ENCODE data around the gene CLTCL1.
"Not testable (repeated sequence)": the region's sequence is repeated elsewhere in the genome, so short reads cannot be mapped to it uniquely, and the experiment has no call there.

CLTCL1 gene

DNA sequence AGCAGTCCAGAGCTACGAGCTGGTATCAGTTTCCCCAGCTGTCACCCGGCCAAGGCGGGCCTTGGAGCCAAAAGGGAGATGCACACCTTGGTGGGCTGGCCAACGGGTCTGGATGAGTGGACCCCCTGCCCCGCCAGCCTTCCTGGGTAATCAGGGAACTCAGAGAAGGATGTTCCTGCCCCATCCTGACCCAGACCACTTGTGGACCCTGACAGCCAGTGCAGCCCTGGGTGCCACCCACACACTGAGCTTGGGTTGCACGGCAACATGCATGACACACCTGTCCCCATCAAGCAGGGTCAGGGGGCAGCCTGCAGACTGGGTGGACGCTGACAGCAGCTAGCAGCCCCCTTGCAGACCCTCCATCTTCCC, 121.6 kb downstream of the CLTCL1 start:
- DNase-seq (ENCODE audit: low read depth): no peak
- H3K4me3 ChIP-seq (ENCODE audit: low read depth, low read length): no peak overlapping the region
- TF ChIP-seq, protein P1, sequence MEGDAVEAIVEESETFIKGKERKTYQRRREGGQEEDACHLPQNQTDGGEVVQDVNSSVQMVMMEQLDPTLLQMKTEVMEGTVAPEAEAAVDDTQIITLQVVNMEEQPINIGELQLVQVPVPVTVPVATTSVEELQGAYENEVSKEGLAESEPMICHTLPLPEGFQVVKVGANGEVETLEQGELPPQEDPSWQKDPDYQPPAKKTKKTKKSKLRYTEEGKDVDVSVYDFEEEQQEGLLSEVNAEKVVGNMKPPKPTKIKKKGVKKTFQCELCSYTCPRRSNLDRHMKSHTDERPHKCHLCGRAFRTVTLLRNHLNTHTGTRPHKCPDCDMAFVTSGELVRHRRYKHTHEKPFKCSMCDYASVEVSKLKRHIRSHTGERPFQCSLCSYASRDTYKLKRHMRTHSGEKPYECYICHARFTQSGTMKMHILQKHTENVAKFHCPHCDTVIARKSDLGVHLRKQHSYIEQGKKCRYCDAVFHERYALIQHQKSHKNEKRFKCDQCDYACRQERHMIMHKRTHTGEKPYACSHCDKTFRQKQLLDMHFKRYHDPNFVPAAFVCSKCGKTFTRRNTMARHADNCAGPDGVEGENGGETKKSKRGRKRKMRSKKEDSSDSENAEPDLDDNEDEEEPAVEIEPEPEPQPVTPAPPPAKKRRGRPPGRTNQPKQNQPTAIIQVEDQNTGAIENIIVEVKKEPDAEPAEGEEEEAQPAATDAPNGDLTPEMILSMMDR (IDR thresholded peaks at IDR 0.05; ENCODE audit: control insufficient read depth, extremely low read depth, insufficient read depth): no peak

DNA sequence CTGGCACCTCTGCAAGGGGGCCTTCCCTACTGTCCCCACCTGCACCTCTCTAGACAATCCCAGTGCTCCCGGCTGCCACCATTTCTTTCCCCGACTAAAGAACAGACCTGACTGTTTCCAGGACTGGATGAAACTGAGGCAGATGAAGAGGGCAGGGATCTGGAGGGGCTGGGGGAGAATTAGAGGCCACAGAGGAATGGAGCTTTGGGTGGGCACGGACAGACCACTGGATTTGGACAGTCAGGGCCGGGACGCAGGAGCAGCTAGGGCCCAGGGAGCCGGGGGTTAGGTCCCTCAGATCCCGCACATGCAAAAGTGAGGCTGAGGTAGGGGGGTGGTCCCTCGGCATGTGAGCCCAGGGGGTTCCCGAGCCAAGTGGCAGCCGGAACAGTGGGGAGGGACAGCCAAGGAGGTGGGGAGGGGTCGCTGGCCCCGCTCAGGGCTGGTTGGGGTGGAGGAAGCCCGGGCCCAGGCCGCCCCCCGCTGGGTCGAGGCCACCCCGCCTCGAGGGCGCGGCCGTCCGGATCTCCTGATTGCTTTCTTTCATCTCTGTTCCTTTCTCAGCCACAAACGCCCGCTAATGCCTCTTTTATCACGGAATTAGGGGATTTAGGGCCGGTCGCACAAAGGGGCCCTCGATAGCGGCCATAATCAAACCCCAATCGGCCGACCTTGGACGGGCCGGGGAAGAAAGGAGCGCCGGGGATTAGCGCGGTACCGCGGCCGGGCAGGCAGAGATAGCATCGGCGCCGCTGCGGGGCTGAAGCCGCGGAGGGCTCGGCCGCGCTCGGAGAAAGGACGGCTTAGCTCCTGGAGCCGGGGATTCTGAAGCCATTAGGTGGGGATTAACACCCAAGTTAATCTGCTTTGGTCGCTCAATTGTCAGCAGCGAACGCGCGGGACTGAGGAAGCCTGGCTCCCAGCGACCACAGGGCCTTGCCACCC, 122.2 kb downstream of the CLTCL1 start:
- no peak for DNase-seq (ENCODE audit: low read depth)
- H3K4me3 ChIP-seq (ENCODE audit: low read depth, low read length): no peak overlapping the region
- TF ChIP-seq, protein P1 (IDR thresholded peaks at IDR 0.05; ENCODE audit: control insufficient read depth, extremely low read depth, insufficient read depth): no peak

DNA sequence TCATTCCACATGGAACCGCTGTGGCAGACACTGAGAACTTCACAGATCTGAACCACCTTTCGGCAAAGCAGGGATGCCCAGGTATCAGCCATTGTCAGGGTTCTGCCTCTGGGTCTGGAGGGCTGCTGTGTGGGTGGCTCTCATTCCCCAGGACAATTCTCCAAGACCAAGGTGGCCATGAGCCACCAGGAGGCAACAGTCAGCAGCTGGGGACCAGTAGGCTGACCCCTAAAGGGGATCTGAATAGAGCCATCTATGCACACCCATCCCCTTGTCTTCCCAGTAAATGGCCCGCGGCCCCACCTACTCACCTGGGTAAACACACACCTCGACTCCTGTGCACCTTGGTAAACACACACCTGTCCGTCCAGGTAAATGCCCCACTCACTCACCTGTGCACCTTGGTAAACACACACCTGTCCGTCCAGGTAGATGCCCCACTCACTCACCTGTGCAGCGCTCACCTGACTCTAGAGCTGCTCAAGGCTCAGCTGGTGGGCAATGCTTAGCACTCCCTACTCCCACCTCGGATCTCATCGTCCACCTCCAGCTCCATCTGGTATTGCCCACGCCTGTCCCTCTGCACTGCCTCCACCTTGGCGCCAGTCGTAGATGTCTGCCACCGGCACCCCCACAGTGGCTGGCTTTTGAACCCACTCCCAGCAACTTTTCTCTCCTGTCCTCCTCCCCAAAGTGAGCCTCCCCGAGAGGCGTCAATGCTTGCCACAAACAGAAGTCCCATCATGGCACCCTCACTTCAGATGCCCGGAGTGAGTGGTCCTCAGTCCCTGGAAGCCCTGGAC, 123.2 kb downstream of the CLTCL1 start:
- DNase-seq (ENCODE audit: low read depth): no peak
- TF ChIP-seq, protein P1 (IDR thresholded peaks at IDR 0.05; ENCODE audit: control insufficient read depth, extremely low read depth, insufficient read depth): no peak
- no peak overlapping the region for H3K4me3 ChIP-seq (ENCODE audit: low read depth, low read length)

DNA sequence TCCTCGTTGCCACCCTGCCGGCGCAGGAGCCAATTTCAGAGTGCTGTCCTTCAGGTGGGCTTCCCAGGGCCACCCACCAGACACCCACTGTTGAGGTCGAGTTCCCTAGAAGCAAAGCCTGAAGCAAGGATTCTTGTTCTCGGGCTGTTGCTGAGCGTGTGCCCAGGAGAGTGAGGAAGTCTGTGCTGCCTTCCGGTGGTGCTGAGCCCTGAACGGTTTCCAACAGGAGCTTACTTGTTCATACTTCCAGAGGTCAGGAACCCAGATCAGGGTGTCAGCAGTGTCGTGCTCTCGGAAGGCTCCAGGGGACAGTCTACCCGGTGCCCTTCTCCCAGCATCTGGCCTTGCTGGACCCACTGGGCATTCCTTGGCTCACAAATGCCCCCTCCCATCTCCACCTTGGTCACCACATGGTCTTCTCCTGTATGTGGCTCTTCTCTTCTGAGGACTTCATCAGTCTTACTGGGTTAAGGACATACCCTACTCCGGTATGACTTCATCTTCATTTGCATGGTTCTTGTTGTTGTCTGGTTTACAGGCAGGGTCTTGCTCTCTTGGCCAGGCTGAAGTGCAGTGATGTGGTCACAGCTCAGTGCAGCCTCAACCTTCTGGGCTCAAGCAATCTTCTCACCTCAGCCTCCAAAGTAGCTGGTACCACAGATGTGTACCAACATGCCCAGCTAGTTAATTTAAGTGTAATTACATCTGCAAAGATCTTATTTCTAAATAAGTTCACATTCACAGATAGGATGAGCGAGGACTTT, 124.2 kb downstream of the CLTCL1 start:
- TF ChIP-seq, protein P1 (IDR thresholded peaks at IDR 0.05; ENCODE audit: control insufficient read depth, extremely low read depth, insufficient read depth): no peak
- no peak for DNase-seq (ENCODE audit: low read depth)

DNA sequence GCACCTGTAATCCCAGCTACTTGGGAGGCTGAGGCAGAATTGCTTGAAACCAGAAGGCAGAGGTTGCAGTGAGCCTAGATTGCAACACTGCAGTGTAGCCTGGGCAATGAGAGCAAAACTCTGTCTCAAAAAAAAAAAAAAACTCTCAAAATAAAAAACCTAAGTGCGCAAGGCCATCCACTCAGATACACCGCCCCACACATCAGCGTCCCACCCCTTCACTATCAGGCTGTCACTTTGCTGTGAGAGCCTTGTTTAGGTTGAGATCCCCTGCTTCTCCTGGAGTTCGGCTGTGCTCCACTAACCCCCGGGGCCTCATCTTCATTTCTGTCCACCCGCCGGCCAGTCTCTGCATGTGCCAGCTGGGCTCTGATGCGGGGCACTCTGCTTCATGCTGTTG, 125.1 kb downstream of the CLTCL1 start:
- DNase-seq (ENCODE audit: low read depth): no peak
- H3K4me3 ChIP-seq (ENCODE audit: low read depth, low read length): no peak overlapping the region
- TF ChIP-seq, protein P1 (IDR thresholded peaks at IDR 0.05; ENCODE audit: control insufficient read depth, extremely low read depth, insufficient read depth): no peak

More for the DNA sequence above, 124.2 kb downstream of the CLTCL1 start:
- H3K4me3 ChIP-seq (ENCODE audit: low read depth, low read length): no peak overlapping the region

DNA sequence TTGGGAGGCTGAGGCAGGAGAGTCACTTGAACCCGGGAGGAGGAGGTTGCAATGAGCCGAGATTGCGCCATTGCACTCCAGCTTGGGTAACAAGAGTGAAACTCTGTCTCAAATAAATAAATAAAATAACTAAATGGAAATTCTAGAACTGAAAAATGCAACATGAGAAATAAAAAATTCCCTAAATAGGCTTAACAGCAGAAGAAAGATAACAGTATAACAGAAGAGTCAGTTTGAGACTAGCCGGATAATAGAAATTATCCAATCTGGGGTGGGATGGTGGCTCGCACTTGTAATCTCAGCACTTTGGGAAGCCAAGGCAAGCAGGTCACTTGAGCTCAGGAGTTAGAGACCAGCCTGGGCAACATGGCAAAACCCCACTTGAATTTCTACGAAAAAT, 127.1 kb downstream of the CLTCL1 start:
- no peak for DNase-seq (ENCODE audit: low read depth)
- TF ChIP-seq, protein P1 (IDR thresholded peaks at IDR 0.05; ENCODE audit: control insufficient read depth, extremely low read depth, insufficient read depth): no peak
- H3K4me3 ChIP-seq (ENCODE audit: low read depth, low read length): no peak overlapping the region

DNA sequence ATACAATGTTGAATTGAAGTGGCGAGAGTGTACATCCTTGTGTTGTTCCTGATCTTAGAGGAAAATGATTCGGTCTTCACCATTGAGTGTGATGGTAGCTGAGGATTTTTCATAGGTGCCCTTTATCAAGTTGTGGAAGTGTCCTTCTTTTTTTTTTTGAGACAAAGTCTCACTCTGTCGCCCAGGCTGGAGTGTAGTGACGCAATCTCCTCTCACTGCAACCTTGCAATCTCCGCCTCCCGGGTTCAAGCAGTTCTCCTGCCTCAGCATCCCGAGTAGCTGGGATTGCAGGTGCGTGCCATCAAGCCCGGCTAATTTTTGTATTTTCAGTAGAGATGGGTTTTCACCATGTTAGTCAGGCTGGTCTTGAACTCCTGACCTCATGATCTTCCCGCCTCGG, 132.9 kb downstream of the CLTCL1 start:
- not testable (repeated sequence) for H3K4me3 ChIP-seq (ENCODE audit: low read depth, low read length); DNase-seq (ENCODE audit: low read depth)

DNA sequence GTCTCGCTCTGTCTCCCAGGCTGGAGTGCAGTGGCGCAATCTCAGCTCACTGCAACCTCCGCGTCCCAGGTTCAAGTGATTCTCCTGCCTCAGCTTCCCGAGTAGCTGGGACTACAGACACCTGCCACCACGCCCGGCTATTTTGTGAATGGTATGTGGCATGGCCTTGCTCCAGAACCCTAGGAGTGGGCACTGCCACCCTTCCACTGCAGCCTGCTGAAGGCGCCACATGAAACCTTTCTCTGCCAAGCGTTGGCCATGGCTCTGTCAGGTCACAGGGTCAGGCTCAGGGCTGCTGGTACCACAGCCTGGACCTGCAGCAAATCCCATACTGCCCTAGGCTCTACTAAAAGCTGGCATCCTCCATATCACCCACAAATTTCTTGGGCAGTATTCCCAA, 135.4 kb downstream of the CLTCL1 start:
- not testable (repeated sequence) for DNase-seq (ENCODE audit: low read depth); H3K4me3 ChIP-seq (ENCODE audit: low read depth, low read length)

Data from LNCaP clone FGC (cell line).